Muscle of arm (tissue), 14 donors: ENCODE measurements around the gene TERF2IP. TPM values are rescaled to one million over a fixed set of nuclear protein-coding genes. Genes with fewer than 3 reads are reported as not detected.

Experiments
- DNase-seq: peaks from one replicate; pipeline ENCODE4 v3.0.0-alpha.2; 2013
- long read RNA-seq, 11 donors: transcript quantifications; one replicate each; lab custom pipeline, GENCODE V29; 2026
- polyA plus RNA-seq, 12 donors: library from polyadenylated mRNA; unstranded; fragments of 120-200 nt; gene quantifications; one replicate each; pipeline ENCODE4 v1.2.1, GENCODE V29; 2013; ENCODE audit not compliant: insufficient read length in 12 of 12

Gene TERF2IP, protein sequence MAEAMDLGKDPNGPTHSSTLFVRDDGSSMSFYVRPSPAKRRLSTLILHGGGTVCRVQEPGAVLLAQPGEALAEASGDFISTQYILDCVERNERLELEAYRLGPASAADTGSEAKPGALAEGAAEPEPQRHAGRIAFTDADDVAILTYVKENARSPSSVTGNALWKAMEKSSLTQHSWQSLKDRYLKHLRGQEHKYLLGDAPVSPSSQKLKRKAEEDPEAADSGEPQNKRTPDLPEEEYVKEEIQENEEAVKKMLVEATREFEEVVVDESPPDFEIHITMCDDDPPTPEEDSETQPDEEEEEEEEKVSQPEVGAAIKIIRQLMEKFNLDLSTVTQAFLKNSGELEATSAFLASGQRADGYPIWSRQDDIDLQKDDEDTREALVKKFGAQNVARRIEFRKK
- 100 to 1,000 TPM in 1 of 12 donors, 10 to 100 TPM in 10, not detected in 1; 57.5 to 105 (median 64.6) TPM for polyA plus RNA-seq
- long read RNA-seq, donor 1, transcript TERF2IP-201 (3 exons, 2,118 nt), result major isoform, 76 of 76 reads
- long read RNA-seq, donor 1, partial matches to known transcripts, result 0 of 76 reads
- long read RNA-seq, donor 1, other reads (novel, unspliced or antisense), result 0 of 76 reads
- long read RNA-seq, donor 2, transcript TERF2IP-201 (3 exons, 2,118 nt), result major isoform, 64 of 95 reads
- long read RNA-seq, donor 2, partial matches to known transcripts, result 30 of 95 reads
- long read RNA-seq, donor 2, other reads (novel, unspliced or antisense), result 0 of 95 reads
- long read RNA-seq, donor 3, transcript TERF2IP-201 (3 exons, 2,118 nt), result major isoform, 24 of 24 reads
- long read RNA-seq, donor 3, partial matches to known transcripts, result 0 of 24 reads
- long read RNA-seq, donor 3, other reads (novel, unspliced or antisense), result 0 of 24 reads
- long read RNA-seq, donor 4, transcript TERF2IP-201 (3 exons, 2,118 nt), result major isoform, 19 of 37 reads
- long read RNA-seq, donor 4, partial matches to known transcripts, result 18 of 37 reads
- long read RNA-seq, donor 4, other reads (novel, unspliced or antisense), result 0 of 37 reads
- long read RNA-seq, donor 5, transcript TERF2IP-201 (3 exons, 2,118 nt), result major isoform, 112 of 112 reads
- long read RNA-seq, donor 5, partial matches to known transcripts, result 0 of 112 reads
- long read RNA-seq, donor 5, other reads (novel, unspliced or antisense), result 0 of 112 reads
- long read RNA-seq, donor 6, transcript TERF2IP-201 (3 exons, 2,118 nt), result major isoform, 29 of 30 reads
- long read RNA-seq, donor 6, partial matches to known transcripts, result 0 of 30 reads
- long read RNA-seq, donor 6, other reads (novel, unspliced or antisense), result 0 of 30 reads
- long read RNA-seq, donor 7, transcript TERF2IP-201 (3 exons, 2,118 nt), result major isoform, 19 of 19 reads
- long read RNA-seq, donor 7, partial matches to known transcripts, result 0 of 19 reads
- long read RNA-seq, donor 7, other reads (novel, unspliced or antisense), result 0 of 19 reads
- long read RNA-seq, donor 8, transcript TERF2IP-201 (3 exons, 2,118 nt), result major isoform, 83 of 108 reads
- long read RNA-seq, donor 8, partial matches to known transcripts, result 23 of 108 reads
- long read RNA-seq, donor 8, other reads (novel, unspliced or antisense), result 0 of 108 reads
- long read RNA-seq, donor 9, transcript TERF2IP-201 (3 exons, 2,118 nt), result major isoform, 36 of 67 reads
- long read RNA-seq, donor 9, partial matches to known transcripts, result 31 of 67 reads
- long read RNA-seq, donor 9, other reads (novel, unspliced or antisense), result 0 of 67 reads
- long read RNA-seq, donor 10, transcript TERF2IP-201 (3 exons, 2,118 nt), result major isoform, 78 of 78 reads
- long read RNA-seq, donor 10, partial matches to known transcripts, result 0 of 78 reads
- long read RNA-seq, donor 10, other reads (novel, unspliced or antisense), result 0 of 78 reads
- long read RNA-seq, donor 11, transcript TERF2IP-201 (3 exons, 2,118 nt), result major isoform, 58 of 106 reads
- long read RNA-seq, donor 11, partial matches to known transcripts, result 47 of 106 reads
- long read RNA-seq, donor 11, other reads (novel, unspliced or antisense), result 0 of 106 reads

DNA sequence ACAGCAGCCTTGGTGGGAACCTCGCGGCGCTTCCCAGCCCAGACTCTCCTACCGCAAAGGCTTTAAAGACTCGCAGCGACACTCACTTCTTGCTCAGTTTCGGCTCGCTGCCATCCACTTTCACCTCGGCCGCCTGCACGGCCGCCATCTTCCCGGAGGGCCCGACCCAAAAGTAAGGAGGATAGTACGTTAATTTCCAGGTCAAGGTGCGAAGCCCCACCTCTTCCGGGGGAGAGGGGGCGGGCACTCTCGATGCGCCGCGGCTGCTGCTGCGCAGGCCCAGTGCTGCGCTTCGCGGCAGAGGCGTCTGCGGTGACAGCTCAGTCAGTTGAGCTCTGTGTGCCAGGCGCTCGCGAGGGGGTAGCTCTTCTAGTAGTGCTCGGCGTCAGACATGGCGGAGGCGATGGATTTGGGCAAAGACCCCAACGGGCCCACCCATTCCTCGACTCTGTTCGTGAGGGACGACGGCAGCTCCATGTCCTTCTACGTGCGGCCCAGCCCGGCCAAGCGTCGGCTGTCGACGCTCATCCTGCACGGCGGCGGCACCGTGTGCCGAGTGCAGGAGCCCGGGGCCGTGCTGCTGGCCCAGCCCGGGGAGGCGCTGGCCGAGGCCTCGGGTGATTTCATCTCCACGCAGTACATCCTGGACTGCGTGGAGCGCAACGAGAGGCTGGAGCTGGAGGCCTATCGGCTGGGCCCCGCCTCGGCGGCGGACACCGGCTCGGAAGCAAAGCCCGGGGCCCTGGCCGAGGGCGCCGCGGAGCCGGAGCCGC lies at the start of gene TERF2IP, which contains the start of gene KARS1:
TSS of gene TERF2IP (plus strand) at position 282 of the 773 bp plus-strand sequence. CDS start at position 392, 110 bp downstream.
TSS of gene KARS1 (minus strand) at position 174 of the 773 bp plus-strand sequence. CDS start at position 148, 26 bp downstream.
- peak; percentile 95 for DNase-seq

DNA sequence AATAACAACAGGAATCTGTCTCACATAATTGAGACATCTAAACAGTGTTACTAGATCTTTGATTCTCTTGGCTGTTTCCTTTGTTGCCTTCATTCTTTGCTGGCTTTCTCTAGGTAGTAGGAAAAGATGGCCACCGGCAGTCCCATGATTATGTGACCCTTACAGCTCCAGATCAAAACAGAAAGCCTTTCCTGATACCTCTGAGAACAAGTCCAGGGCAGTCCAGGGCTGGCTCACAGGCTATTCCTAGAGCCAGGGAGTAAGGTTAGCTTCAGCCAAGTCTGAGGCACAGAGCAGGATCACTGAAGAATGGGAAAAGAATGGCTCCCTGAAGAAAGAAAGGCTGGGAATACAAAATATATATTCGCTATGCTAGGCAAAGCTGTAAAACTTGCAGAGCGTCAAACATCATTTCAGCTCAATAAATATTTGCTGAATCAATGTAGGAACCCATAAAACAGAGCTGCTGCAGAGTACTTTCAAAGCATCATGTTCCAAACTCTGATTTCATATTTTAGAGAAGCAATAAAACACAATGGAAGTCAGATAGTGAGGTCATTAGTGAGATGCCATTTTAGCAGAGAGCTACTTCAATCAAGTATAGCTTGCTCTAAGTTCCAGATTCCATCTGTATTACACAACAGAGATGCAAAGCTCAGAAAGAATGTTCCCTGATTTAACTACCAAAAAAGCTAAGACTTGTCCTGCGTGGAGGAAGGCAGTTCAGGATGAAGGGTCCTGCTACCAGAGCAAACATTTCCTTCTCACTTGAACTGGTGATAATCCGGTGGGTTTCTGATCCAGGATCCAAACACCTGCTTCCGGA lies 47.9 kb upstream of the TERF2IP start:
- no peak for DNase-seq

DNA sequence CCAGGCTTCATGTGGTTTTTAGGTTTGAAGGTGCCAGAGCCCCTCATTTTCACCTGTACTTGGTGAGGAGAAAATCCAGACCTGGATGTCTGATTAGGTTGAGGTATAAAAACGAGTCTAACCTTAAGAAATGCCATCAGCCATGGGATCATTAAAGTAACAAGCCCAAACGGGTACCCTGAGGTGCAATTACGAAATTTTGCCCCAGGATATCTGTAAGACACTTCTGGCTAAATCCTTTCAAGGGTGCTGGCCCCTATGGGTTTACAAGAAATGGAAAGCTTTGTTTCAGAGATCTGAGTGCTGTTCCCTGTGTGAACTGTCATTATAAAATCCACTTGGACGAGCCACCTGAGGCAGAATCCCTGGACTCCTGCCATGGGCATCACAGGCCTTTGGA lies 44.3 kb upstream of the TERF2IP start:
- DNase-seq, result no peak

DNA sequence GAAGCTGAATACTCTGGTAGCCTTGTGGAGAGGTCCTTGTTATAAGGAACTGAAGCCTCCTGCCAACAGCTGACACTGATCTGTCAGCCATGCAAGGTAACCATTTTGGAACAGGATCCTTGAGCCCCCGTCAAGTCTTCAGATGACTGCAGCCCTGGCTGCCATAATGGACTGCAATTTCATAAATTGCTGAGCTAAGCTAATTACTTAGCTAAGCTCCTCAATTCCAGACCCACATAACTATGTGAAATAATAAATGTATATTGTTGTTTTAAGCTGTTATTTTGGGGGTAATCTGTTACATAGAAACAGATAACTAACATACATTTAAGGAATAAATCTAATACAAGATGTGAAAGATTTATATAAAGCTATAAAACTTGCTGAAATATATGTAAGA lies 41.1 kb upstream of the TERF2IP start:
- no peak for DNase-seq

DNA sequence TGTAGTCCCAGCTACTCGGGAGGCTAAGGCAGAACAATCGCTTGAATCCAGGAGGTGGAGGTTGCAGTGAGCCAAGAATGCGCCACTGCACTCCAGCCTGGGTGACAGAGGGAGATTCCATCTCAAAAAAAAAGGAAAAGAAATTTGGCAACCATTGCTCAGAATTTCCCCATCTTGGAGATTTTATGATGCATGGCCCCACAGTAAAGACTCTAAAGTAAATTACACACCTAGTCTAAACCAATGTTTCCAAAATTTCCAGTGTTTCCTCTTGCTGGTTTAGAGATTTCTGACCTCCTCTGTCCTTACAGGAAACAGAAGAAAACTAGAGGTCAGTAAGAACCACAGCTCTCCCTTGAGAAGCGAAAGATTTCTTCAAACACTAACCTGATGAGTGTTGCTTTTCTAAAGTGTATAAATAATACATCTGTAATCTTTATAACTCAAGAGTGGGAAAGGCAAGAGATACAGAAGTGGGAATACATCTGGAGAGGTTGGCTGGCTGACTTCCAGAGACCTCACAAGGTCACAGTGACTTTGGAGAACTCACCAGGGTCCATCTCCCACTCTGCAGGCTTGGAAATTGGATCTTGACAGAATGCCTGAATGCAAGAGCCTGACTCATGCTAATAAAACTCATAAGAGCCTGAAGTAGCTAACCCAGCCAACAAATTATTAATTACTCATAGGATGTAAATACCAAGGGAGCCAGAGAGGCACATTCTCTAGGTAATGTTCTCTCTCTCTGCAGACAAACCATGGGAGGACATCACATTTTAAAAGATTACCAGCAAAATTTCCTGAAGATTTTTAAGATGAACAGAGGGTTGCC lies 33.3 kb upstream of the TERF2IP start:
- no peak for DNase-seq

DNA sequence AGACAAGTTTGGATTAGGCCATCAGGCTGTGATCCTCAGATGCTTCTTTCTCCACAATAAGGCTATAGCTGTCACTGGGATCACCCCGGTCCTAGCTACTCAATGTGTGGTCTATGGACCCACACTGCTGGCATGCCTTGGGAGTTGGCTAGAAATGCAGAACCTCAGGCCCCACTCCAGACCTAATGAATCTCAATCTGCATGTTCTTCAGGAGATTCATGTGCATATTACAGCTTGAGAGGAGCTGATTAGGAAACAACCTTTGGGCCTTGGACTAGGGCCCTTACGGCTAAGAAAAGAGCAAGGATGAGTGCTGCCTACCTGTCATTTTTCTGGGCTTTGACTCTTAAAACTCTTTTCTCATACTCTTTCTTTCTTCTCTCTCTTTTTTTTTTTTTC lies 32.0 kb upstream of the TERF2IP start:
- DNase-seq, result no peak

DNA sequence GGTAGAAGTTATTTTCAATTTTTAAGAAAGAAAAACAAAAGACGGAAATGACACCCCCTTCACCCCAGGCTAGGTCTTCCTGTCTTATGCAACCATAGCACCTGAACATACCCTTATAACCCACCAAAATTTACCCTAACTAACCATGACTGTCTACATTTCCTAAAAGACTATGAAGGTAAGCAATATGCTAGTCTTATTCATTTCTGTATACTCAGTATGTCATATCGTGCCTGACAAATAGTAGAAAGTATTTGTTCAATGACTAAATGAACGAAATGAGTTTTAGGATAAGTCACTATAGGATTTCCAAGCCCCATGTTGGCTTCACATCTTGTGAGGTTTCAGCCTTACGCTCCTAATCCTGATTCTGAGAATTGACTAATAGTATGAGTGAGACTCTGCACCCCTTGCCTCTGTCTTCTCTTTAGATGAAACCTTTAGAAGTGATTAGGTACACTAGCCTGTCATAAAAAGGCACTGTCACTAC lies 31.0 kb upstream of the TERF2IP start:
- no peak for DNase-seq

DNA sequence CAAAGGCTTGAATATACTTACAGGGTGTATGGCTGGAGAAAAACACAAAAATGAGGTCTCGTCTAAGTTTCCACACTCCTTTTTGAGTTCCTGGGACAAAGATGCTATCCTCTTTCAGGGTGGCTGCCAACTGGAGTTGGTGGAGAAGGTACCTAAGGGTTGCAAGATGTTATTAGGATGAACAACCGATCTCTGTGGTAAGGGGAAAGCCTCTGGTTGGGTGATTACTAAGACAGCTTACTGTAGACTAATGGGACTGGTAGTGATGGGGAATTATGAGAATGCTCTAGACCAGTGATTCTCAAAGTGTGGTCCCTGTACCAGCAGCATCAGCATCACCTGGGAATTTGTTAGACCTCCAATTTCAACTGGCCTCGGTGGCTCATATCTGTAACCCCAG lies 30.5 kb upstream of the TERF2IP start:
- DNase-seq, result no peak

DNA sequence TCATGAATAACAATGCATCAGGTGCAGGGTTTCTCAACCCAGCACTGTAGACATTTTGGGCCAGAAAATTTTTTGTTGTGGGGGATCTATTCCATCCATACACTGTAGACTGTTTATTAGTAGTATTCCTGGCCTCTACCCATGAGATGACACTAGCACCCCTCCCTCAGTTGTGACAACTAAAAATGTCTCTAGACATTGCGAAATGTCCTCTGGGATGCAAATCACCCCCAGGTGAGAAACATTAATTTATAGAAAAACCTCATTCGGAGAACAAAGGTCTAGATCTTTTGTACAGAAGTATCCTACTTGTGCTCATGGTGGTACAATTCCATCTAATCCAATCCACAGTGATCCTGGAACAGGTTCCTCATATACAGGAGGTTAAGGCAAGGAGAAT lies 28.8 kb upstream of the TERF2IP start:
- DNase-seq, result no peak

DNA sequence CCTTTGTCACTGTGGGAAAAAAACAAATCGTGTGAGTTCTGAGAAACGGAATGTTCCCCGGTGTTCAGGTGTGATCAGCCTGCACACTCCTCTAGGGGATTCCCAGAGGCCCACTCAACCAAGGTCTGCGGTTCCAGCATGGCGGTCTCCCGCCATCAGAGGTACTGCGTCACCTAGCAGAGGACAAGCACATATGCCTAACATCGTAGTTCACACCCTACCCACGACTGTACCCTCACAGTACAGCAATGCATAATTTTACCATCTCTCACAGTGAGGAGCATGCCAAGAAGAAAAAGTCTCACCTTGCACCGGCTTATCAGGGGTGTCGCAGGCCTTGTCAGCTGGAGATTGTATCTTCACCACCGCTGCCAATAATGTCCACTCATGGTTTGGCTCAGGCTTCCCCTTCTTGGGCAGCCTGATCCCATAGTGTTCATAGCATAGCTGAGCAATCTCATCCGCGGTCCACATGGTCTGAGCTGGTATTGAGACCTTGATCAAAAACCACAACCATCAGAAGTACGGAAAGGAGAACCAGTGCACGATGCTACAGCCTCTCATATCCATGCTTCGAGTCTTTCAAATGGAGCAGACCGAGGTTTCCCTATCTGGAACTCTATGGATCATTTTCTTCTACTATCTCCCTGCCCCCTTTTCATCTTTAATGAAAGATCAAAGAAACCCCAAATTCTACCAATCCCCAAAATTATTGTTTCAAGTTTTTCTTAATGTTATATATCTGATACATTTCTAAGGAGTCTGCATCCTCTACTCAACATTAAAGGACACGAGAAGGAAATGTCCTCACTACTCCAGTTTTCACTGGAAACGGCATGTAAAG lies 27.0 kb upstream of the TERF2IP start:
- DNase-seq, result no peak

DNA sequence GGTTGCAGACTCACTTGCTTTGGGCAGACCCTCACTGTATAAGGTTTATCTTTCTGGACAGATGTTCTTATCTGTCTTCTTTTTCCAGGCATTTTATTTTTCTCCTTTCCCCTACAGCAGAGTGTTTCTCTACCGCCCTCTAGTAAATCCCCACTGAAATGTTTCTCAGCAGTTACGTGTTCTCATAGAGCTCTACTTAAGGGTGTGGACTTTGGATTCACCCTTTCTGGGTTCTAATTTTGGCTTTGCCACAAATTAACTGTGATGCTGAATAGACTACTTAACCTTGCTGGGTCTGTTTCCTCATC lies 26.4 kb upstream of the TERF2IP start:
- DNase-seq, result peak; percentile 34

DNA sequence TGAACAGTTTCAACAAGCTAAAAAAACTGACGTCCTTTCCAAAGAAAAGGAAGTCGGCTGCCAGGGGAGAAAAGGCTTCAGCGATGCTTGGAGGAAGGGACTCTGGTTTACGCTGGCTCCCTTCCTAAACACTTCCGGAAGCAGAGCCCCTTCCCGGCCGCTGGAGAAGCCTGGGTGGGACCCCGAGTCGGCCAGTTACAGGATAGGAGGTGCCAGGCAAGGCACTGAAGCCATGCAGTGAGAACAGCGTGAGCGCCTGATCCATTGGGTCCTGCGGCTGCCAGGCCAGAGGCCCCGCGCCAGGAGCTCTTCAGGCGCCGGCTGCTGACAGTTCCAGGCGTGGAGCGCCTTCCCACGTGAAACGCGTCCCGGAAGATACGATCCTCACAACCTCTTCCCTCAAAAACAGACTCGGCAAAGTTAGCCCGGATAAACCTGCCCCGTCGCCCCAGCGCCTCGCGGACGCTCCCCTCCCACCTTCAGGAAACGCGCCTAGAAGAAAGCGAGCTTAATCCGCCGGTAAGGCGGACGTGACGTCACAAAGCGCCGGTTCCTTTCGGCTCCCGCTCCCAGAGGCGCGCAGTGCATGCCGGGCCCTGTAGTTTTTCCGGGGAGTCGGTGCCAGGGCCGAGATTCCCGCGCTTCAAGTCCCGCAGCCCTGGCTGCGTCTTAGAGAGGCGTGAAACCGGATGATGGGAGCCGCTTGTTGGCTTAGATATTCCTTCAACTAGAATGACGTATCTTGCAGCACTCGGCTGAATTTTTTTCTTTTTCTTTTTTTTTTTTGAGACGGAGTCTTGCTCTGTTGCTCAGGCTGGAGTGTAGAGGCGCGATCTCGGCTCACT lies 24.6 kb upstream of the TERF2IP start, which contains the start of gene ADAT1:
TSS of gene ADAT1 (minus strand) at position 521 of the 845 bp plus-strand sequence. CDS start 2,482 bp downstream, outside the sequence.
- DNase-seq, result peak; percentile 99

DNA sequence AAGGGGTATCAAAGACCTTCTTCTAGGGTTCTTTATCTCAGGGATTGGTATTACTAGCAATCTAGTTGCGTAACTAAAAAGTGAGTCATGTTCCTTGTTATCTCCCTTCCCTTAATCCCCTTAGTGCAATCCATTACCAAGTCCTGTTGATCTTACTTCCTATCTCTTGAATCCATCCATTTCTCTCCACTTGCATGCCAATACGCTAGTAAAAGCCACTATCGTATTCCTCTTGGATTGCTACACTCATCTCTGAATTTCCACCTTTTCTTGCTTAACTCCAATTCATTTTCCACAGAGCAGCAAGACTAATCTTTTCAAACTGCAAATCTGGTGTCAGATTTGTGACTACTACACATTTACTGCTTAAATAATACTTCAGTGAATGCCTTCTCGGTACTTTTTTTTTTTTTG lies 22.6 kb upstream of the TERF2IP start:
- DNase-seq, result no peak

DNA sequence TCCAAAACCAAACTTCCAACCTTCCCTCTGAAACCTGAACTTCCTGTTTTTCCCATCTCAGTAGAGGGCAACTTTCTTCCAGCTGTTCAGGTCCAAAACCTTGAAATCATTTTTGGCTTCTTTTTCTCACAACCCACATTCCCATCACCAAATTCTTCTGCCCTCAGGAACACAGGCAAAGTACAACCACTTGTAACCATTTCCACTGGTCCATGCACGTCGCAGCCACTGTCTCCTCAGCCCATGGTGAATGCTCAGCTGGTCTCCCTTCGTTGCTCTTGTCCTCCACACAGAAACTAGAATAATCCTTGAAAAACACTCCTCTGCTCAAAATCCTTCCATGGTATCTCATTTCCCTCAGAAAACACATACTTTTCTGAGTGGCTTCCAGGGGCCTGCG lies 20.8 kb upstream of the TERF2IP start:
- no peak for DNase-seq

DNA sequence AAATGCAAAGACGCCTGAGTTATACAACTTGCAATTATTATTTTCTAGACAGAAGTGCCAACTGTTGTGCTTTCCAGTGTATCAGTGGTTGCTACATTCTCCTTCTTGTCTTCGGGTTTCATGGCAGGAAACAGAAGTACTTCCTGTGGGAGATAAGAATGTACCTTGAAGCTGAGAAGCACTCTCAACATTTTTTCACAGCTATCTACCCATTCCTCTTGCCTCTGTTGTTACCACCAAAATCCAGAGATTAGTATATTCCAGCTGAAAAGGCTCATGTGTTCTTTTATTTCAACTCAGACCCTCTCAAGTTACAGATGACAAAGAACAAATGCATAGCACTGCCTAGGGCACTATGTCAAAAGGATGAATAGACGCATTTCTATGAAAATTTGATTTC lies 19.7 kb upstream of the TERF2IP start:
- DNase-seq, result no peak
